ENCODE results near the gene QSOX1.

DNA sequence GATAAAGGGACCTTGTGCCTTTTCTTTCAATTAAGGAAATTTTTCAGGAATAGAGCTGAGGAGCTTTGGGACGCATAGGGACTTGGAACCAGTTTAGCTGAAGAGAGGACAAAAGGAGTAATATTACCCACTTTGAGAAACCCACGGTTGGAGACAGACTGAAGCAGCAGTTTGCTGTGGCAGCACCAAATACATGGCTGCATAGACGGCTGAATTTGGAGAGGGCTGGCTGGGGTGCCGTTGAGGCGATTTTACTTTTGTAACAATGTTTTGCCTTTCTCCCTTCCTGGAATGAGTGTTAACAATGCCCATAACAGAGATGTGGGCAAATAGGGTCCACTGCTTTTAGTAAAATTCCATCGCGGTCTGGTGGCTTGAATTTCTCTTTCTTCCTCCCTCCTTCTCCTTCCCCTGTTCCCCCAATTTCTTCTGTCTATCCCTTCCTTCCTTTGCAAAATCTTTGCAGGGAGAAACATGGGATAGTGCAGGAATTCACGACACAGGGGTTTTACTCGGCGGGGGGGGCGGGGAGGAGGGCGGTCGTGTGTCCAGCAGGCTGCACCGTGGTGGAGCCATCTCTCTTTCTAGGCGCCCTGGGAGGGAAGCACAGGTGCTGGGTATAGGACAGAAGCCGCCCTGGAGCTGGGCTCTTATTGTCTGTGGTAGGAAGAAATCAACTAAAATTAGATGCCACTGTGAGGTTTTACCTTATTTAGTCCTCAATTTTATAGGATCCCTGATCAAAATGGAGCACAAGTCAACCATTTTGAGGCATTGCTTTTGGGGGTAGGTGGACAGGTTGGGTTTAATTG lies 82.2 kb downstream of the QSOX1 start:
- TF ChIP-seq KHSRP (IDR thresholded peaks at IDR 0.05), result no peak
- no peak for TF ChIP-seq GTF2F1 (IDR thresholded peaks at IDR 0.05; ENCODE audit: low read depth, low read length)
- TF ChIP-seq POLR2AphosphoS5 (IDR thresholded peaks at IDR 0.05; ENCODE audit: control insufficient read depth, insufficient read depth, low read depth, low read length), result no peak
- TF ChIP-seq, protein P1, sequence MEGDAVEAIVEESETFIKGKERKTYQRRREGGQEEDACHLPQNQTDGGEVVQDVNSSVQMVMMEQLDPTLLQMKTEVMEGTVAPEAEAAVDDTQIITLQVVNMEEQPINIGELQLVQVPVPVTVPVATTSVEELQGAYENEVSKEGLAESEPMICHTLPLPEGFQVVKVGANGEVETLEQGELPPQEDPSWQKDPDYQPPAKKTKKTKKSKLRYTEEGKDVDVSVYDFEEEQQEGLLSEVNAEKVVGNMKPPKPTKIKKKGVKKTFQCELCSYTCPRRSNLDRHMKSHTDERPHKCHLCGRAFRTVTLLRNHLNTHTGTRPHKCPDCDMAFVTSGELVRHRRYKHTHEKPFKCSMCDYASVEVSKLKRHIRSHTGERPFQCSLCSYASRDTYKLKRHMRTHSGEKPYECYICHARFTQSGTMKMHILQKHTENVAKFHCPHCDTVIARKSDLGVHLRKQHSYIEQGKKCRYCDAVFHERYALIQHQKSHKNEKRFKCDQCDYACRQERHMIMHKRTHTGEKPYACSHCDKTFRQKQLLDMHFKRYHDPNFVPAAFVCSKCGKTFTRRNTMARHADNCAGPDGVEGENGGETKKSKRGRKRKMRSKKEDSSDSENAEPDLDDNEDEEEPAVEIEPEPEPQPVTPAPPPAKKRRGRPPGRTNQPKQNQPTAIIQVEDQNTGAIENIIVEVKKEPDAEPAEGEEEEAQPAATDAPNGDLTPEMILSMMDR (IDR thresholded peaks at IDR 0.05 in 2 of 3, conservative IDR thresholded peaks at IDR 0.05 in 1 of 3; ENCODE audit: insufficient read depth in 2 of 3, low read depth in 1 of 3, low read length in 3 of 3), result no peak
- TF ChIP-seq POLR2A (conservative IDR thresholded peaks at IDR 0.05), result no peak
- no peak for TF ChIP-seq TBL1XR1 (IDR thresholded peaks at IDR 0.05; ENCODE audit: low read length in 2 of 2)
- TF ChIP-seq ZNF239 (CRISPR knock-in tag; IDR thresholded peaks at IDR 0.05), result no peak
- TF ChIP-seq FOXJ3 (CRISPR knock-in tag; IDR thresholded peaks at IDR 0.05), result no peak
- no peak for TF ChIP-seq EP300 (IDR thresholded peaks at IDR 0.05; ENCODE audit: low read length)
- TF ChIP-seq JUN (IDR thresholded peaks at IDR 0.05; ENCODE audit: borderline replicate concordance, low read depth, low read length), result no peak
- TF ChIP-seq JUN (CRISPR knock-in tag; IDR thresholded peaks at IDR 0.05; ENCODE audit: borderline replicate concordance), result no peak
- TF ChIP-seq ATF7 (IDR thresholded peaks at IDR 0.05), result no peak
- TF ChIP-seq, protein P2, sequence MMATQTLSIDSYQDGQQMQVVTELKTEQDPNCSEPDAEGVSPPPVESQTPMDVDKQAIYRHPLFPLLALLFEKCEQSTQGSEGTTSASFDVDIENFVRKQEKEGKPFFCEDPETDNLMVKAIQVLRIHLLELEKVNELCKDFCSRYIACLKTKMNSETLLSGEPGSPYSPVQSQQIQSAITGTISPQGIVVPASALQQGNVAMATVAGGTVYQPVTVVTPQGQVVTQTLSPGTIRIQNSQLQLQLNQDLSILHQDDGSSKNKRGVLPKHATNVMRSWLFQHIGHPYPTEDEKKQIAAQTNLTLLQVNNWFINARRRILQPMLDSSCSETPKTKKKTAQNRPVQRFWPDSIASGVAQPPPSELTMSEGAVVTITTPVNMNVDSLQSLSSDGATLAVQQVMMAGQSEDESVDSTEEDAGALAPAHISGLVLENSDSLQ (IDR thresholded peaks at IDR 0.05), result no peak
- no peak for TF ChIP-seq MYNN (IDR thresholded peaks at IDR 0.05)
- TF ChIP-seq MYNN (CRISPR knock-in tag; IDR thresholded peaks at IDR 0.05), result no peak

Data from K562 (cell line).